AG08395 (cell line): ENCODE data around the gene IKBKG.
"Not testable (repeated sequence)": the region's sequence is repeated elsewhere in the genome, so short reads cannot be mapped to it uniquely, and the experiment has no call there.

ENCODE experiments used
- DNase-seq: peaks from one replicate; pipeline ENCODE4 v3.0.0; 2012; ENCODE audit warnings: mixed read lengths, low spot score

Gene IKBKG

GRCh38 chrX:154558896-154559295 lies 11.5 kb downstream of the IKBKG start:
- DNase-seq, result not testable (repeated sequence)

- DNase-seq, result not testable (repeated sequence)
Measured at GRCh38 chrX:154560326-154560725, 12.9 kb downstream of the IKBKG start.

GRCh38 chrX:154562295-154562694 lies 14.9 kb downstream of the IKBKG start:
- DNase-seq, result not testable (repeated sequence)

- DNase-seq, result not testable (repeated sequence)
Measured at GRCh38 chrX:154570361-154570760, 22.9 kb downstream of the IKBKG start.

- DNase-seq, result not testable (repeated sequence)
Measured at GRCh38 chrX:154573061-154573460, 25.6 kb downstream of the IKBKG start.

- not testable (repeated sequence) for DNase-seq
Measured at GRCh38 chrX:154575076-154575475, 27.7 kb downstream of the IKBKG start.

GRCh38 chrX:154582994-154583393 lies 35.6 kb downstream of the IKBKG start:
- DNase-seq, result not testable (repeated sequence)

GRCh38 chrX:154584585-154585183 lies 37.3 kb downstream of the IKBKG start, which contains the start of gene CTAG1A:
Gene CTAG1A, plus strand, starts transcription at chrX:154585133. Its CDS starts 74 bp downstream, at chrX:154585207.
- not testable (repeated sequence) for DNase-seq

GRCh38 chrX:154590415-154590814 lies 43.0 kb downstream of the IKBKG start:
- not testable (repeated sequence) for DNase-seq

- DNase-seq, result no peak
Measured at GRCh38 chrX:154592505-154592904, 45.1 kb downstream of the IKBKG start.

GRCh38 chrX:154593201-154593600 lies 45.8 kb downstream of the IKBKG start:
- DNase-seq, result no peak

GRCh38 chrX:154594491-154594890 lies 47.1 kb downstream of the IKBKG start:
- DNase-seq, result no peak

GRCh38 chrX:154595559-154596249 lies 48.3 kb downstream of the IKBKG start:
- no peak for DNase-seq

GRCh38 chrX:154596290-154596929 lies 49.0 kb downstream of the IKBKG start:
- peak; percentile 61 for DNase-seq

GRCh38 chrX:154597221-154597620 lies 49.8 kb downstream of the IKBKG start:
- no peak for DNase-seq

GRCh38 chrX:154598656-154599055 lies 51.2 kb downstream of the IKBKG start:
- DNase-seq, result no peak

GRCh38 chrX:154599531-154599930 lies 52.1 kb downstream of the IKBKG start:
- DNase-seq, result no peak

- no peak for DNase-seq
Measured at GRCh38 chrX:154600759-154601374, 53.4 kb downstream of the IKBKG start.

- DNase-seq, result no peak
Measured at GRCh38 chrX:154602226-154602625, 54.8 kb downstream of the IKBKG start.

- no peak for DNase-seq
Measured at GRCh38 chrX:154602766-154603437, 55.5 kb downstream of the IKBKG start.

GRCh38 chrX:154603438-154604430 lies 56.3 kb downstream of the IKBKG start:
- DNase-seq, result peak; percentile 39
